T-helper 9 cell (primary cell): ENCODE results near the gene ABHD8.
"Not testable (repeated sequence)": the region's sequence is repeated elsewhere in the genome, so short reads cannot be mapped to it uniquely, and the experiment has no call there.

Source experiments
- DNase-seq: peaks from one replicate; pipeline ENCODE4 v3.0.0-alpha.2; 2020

Gene ABHD8

DNA sequence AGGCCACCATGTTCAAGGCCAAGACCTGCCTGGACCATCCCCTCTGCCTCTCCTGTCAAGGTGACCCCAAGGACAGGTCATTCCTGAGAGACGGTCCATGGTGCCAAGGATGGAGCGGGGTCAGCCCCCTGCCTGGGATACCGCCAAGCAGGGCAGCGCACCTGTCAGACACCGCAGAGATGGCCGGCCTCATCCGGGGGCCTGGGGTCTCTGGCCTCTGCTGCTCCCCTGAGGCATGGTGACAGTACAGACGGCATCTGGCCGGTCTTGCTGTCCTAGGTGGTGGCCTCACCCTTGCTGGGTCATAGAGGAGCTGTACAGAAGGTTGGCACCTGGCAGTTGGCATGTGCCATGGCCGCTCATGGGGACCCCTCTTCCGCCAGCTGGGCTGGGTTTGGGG, 17.2 kb upstream of the ABHD8 start:
- DNase-seq = no peak

DNA sequence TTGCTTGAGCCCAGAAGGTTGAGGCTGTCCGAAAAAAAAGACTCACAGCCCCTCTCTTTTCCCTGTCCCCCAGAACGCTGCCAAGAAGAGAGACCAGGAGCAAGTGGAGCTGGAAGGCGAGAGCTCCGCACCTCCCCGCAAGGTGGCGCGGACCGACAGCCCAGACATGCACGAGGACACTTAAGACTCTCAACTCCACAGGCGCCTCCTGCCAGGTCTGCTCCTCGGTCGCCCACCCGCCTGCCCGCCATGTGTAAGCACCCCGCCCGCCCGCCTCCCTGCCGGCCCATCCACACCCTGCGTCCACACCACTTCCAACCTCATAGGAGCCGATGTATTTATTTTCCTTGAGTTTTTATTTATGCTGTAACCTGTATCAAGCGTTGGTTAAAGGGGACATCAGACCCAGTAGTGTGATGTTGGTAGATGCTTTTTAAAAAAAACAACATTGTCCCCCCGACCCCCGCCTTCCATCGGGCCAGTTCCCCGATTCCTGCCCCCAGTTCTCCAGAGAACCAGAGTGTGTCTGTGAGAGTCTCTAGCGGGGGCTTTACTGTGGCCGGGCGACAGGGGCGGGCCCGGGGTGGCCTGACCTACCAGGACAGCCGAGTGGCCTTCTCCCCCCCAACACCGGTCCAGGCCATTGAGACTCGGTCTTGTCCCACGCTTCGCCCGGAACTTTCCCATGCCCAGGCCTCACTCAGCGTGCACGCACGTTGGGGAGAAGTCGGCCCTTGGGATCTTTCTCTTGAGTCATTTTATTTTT, 16.4 kb upstream of the ABHD8 start:
- DNase-seq = no peak

DNA sequence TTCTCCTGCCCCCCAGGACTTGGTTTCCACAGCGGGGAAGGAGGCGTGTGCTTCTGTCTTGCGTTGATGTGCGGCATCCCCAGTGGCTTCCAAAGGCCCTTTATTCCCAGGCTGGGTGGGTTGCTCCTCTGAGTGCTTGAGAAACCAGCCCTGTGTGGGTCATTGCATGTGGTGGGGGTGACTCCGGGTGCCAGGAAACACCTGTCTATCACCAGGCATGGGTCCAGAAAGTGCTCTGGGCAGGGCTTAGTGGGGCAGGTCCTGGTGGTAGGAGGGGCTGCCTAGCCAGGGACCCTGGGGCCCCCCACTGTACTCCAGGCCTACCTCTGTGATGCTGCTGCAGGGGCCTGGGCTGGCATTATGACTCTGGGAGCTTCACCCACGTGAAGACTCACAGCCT, 15.7 kb upstream of the ABHD8 start:
- DNase-seq = no peak

DNA sequence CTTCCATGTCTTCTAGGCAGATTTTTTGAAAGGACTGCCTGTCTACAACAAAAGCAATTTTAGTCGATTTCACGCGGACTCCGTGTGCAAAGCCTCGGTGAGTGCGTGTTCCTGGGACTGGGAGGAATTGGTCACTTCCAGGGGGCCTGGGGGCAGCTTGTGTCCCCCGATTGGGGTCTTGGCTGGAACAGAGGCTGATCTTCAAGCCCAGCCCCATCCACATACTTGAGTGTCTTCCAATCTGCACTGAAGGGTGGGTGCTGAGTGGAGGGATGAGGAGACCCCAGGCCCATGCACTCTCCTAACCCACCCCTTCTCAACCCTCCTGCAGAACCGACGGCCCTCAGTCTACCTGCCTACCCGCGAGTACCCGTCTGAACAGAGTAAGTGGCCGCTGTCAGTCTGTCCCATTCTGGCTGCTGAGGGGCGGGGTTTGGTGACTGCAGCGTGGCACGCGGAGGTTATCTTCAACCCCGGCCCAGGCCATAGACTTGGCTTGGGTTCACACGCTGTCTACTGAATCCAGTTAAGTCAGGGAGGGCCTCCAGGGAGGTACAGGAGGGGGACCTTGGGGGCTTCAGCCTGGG, 10.9 kb upstream of the ABHD8 start:
- no peak for DNase-seq

DNA sequence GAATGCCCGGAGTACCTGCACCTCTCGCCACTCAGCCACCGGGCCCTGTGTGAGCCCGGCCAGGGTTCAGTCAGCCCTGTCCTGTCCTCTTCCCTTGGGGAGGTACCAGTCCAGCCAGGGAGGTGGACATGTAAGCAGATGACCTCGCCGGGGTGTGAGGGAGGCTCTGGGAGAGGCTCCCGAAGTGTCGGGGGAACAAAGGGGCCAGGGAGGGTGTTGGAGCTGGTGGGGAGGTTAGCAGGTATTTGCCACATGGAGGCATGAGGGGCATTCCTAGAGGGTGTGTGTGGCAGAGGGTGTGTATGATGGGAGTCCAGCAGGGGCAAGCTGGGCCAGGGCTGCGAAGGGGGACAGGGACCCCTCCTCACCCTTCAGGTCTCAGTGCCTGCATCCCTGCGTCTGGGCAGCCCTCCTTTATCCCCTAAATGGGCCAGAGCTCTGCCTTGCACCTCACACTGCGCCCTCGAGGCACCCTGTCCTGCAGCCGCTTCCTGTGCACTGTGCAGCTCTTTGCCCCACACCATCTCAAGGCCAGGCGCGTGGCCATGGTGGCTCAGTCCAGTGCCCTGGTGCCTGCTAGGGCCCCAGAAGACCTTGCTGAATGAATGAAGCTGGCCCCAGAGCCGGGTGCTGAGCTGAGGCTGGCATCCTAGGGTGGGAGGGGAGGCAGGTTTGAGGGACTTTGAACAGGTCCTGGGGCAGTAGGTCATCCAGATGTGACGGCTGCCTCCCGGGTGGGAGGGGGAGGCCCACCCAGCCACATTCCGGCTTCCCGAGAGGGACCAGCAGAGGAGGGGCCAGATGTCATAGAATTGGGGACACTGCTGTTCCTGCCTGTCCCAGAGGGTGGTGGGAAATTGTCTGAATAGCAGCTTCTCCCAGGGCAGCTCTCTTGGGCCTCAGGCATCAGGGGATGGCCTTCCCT, 9.2 kb upstream of the ABHD8 start:
- no peak for DNase-seq

DNA sequence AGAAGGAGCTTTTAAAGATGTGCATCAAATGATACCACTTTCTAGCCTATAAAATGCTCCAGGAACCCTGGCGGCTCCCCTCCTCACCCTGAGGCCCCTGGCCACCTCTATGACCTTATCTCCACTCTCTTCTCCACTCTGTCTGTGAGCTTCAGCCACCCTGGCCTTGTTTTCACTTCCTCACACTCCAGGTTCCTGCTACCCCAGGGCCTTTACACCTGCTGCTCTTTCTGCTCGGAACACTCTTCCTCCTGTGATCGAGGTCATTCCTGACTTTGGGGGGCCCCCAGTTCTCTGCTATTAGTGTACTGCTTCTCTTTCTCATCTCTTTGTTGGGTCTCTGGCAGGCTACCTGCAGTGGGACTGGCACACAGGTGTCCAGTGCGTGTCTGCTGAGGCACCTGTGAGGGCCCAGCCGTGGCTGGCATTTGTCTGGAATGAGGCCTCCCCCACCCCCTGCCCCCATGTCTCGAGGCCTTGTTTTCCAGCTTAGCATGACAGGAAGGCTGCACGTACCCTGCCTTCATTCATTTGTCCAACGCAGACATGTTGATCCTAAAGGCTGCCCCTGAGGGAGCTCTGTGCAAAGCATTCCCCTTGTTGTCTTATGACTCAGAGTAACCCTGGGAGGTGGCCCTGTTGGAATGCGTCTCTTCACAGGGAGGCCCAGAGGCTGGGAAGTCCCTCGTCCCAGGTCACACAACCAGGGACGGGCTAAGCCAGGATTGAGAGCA, 8.4 kb upstream of the ABHD8 start:
- no peak for DNase-seq

DNA sequence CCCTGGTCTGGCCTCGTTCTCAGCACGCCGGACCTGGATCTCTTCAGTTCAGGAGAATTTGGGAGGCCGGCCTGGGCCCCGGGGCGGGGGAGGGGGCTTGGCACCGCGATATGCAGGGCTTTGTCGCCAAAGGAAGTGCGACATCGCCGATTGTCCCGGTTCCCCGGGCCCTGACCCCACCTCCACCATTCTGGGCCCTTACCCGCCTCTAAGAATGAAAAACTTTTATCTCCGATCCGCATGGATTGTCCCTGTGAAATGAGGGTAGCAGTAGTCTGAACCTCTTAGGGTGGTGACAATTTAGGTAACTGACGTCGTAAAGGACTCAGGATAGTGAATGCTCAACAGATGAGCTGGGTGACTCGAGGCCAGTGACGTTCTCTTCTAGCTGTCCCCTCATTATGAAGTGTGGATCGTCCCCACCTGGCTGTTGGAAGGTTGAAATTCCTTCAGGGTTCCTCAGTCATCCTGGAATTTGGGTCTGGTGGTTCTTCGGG, 6.8 kb upstream of the ABHD8 start:
- no peak for DNase-seq

DNA sequence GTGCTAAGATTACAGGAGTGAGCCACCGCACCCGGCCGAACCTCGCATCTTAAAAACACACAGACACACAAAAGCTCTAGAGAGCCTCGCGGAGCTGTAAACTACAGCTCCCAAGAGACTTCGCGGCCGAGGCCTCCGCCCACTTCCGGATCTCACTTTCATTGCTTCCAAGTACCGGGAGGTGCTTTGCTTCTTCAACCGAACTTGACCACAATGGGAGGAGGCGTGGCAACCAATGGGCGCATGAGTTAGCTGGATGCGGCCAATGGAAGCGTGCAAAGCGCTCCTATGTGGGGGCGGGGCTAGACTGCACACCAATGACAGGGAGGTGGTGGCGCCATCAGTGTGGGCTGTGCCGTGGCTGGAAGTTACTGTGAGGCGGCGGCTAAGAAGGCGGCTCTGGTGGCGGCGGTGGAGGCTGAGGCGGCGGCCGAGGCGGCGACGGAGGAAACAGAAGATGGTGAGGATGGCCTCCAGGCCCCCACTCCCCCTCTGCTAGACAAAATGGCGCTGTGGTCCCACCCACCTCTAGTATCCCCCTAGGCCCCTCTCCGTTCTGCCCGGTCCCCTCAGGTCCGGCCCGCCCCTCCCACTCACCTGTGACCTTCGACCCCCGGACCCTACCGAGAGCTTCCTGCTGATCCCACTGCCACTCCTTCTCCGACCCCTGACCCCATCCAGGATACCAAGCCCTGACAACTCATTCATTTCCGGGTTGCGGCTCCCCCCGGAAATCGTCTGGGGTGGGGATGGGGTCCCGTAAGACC, 6.2 kb upstream of the ABHD8 start, which contains the start of gene DDA1:
TSS of gene DDA1 (plus strand) at position 366 of the 767 bp plus-strand sequence. CDS start at position 458, 92 bp downstream.
- peak; percentile 97 for DNase-seq

DNA sequence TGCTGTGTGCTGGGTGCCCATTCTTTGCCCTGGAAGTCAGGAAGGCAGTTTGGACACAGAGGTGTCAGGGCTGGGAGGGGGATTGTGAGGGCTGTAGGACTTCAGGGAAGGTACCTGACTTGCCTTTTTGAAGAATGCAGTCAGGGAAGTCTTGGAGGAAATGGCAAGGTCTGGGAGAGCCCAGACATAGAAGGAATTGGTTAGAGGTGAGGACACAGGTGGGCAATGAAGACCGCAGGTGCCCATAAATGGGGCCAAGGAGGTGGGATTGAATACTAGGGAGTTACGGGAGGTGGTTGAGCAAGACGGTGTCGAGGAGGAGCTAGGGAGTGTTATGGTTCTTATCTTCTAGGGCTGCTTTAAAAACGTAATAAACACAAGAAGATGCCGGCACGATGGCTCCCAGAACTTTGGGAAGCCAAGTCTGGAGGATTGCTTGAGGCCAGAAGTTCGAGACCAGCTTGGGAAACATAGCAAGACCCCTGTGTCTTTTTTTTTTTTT, 4.7 kb upstream of the ABHD8 start:
- DNase-seq = no peak

DNA sequence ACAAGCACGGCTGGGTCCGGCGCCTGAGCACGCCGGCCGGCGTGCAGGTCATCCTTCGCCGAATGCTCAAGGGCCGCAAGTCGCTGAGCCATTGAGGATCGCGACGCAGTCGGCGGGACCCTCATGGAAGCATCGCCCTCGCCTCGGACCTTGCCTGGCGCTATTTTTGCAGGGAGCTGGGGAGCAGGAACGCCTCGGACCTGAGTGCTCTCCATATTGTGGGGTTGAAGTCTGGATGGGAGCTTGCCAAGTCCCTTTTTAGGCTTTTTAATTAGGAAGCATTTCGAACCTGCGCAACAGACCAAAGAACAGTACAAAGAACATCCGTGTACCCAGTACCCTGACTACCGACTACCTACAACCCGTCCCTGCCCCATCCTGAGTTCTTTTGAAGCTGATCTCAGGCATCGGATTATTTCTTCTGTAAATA, 3.1 kb upstream of the ABHD8 start:
- DNase-seq = no peak

DNA sequence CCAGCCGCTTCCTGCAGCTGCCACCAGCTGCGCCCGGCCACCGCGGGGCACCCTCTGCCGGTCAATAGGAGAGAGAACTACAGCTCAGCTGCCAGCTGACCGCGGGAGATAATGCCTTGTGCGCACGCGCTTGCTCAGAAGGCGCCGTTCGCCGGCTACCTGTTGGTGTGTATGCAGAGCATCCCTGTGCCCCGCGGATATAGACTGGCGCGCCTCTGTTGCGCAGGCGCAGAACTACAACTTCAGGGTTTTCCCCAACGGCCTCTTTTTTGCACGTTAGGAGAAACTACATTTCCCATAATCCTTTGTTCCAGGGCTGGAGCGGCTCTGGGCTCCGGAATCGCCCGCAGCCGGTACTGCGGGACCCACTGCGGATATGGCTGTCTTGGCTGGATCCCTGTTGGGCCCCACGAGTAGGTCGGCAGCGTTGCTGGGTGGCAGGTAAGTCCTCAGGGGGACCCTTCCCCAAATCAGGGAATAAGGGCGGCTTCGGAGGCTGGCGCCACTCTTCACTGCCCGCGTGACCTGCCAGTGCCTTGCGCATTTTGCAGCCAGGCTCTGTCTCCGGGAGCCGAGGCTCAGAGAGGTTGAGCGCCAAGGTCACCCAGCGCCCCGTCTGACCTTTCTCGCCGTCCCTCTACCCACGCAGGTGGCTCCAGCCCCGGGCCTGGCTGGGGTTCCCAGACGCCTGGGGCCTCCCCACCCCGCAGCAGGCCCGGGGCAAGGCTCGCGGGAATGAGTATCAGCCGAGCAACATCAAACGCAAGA, 2.5 kb upstream of the ABHD8 start, which contains the start of gene MRPL34:
TSS of gene MRPL34 (plus strand) at position 356 of the 768 bp plus-strand sequence. CDS start at position 377, 21 bp downstream.
- DNase-seq = peak; percentile 85

DNA sequence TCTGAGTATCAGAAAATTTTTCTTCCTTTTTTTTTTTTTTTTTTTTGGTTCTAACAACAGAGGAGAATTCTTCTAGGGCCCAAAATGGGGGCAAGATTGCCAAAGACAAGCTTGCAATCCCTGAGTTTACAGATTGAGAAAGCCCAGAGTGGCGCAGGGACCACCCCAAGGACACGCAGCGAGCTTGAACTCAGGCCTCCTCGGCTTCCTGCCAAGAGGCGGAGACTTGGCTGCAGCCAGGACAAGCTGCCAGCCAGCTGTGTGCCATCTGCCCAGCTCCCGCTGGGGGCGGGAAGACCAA, 1.9 kb upstream of the ABHD8 start:
- no peak for DNase-seq

DNA sequence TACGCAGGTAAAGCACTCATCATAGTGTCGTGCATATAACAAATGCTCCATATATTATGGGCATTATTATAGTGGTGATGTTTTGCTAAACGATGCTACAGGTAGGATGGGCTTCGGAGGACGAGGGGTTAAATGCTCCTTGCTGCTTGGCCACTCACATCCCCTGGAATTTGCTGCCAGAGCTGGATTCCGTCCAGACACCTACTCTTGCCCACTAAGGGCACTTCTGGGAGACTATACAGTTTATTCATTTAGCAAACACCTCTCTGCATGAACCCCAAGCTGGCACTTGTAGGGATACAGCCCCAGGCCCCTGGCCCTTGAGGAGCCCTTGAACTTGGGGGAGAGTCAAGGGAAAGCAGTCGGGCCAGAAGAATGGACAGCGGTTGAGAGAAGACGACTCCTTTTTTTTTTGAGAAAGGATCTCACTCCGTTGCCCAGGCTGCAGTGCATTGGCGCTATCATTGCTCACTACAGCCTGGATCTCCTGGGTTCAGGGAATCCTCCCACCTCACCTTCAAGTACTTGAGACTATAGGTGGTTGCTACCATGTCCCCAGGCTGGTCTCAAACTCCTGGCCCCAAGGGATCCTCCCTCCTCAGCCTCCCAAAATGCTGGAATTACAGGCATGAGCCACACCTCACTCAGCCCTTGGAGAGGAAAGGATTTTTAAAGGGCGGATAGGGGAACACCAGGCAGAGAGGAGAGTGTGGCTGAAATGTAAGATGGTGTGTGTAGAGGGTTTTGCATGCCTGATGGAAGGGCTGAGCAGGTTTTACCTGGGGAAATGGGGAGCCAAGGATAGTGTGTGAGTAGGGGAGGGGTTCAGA, 1.4 kb upstream of the ABHD8 start:
- no peak for DNase-seq

DNA sequence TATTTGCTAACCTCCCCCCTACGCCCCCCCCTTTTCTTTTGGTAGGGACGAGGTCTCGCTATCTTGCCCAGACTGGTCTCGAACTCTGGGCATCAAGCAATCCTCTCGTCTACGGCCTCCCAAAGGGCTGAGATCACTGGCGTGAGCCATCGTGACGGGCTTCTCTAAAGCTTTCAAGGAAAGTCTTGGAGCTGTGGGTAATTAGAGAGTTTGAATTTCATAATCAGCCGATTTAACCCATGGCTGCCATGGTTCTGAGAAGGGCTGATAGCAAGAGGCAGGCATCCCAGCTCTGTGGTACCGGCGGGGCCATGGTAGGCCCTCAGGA, 679 bp upstream of the ABHD8 start:
- no peak for DNase-seq

DNA sequence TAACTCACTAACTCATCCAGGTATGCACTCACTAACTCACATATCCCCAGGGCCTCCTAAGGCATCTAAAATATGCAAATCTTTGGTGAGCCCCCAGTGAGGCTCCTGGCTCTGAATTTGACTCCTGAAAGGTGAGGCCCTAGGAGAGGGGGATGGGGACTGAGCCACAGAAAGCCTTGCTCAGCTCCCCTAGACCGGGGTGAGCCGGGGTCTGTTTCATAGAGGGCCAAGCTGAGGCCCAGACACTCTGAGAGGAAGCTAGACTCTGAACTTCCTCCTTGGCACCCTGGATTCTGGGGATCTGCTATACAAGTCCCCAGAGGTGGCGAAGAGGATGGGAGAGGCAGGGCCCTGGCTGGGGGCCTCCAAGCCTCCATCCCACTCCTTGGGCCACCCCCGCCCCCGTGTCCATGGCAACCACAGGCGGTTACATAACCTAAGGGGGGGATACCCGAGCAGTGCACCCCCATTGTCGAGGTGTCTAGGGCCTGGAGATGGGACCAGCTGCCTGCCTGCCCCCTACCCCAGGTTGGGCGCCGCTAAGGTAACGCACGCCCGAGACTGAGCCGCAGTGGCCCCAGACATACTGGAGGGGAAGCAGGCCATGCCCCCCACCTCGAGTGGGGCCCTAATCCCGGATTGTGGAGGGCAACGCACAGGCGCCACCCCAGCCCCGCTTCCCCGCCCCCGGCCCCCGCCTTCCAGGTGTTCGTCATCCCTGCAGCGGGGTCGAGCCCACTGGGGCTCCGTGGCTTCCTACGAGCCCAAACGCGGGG, 646 bp downstream of the ABHD8 start:
- DNase-seq = no peak

DNA sequence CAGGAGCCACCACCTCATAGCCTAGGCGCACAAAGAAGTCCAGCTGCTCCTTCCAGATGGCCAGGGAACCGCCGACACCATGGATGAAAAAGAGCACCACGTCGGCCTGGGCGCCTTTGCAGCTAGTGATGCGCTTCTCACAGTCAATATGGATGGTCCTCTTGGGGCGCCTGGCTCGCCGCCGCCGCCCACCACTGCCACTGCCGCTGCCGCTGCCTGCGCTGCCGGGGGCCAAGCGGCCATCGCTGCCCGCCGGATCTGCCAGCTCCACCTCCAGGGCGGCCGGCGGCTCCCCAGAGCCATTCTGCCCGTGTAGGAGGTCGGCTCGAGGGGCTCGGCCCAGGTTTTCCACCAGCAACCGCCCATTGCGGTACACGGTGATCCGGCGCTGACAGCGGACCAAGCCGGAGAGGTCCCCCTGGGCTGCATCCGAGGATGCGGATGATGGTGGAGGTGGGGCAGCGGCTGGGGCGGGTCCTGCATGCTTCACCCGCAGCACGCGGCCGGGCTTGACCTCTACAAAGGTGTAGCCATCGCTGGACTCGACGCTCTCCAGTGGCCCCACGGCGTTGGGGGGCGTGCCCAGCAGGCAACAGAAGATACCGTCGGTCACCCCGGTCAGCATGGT, 2.1 kb downstream of the ABHD8 start:
- no peak for DNase-seq

DNA sequence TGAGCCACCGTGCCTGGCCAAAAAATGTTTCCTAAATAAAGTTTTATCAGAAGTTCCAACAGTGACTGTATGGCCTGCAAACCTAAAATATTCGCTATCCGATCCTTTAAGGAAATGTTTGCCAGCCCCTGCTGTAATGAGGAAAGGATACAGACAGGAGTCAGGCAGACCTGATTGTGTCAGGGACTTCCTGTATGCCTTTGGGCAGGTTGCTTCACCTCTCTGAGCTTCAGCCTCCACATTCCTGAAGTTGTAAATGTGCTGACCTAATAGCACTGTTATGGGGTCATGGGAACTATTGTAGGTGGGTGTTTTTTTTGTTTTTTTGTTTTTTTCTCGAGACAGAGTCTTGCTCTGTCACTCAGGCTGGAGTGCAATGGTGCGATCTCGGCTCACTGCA, 6.2 kb downstream of the ABHD8 start:
- no peak for DNase-seq

DNA sequence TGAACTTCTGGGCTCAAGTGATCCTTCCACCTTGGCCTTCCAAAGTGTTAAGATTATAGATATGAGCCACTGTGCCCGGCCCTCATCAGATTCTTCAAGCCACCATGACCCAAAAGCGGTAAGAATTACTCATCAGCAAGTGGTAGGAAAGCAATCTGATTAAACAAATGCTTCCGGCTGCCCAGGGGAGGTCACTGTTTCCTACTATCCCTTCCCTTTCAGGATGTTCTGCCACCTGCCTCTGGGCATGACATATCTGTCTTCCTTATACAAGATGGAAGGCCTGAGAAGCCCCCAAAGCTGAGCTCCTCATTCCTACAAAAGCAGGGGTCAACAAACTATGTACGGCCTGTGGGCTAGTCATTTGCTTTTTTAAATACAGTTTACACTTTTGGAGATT, 7.0 kb downstream of the ABHD8 start:
- DNase-seq = no peak

DNA sequence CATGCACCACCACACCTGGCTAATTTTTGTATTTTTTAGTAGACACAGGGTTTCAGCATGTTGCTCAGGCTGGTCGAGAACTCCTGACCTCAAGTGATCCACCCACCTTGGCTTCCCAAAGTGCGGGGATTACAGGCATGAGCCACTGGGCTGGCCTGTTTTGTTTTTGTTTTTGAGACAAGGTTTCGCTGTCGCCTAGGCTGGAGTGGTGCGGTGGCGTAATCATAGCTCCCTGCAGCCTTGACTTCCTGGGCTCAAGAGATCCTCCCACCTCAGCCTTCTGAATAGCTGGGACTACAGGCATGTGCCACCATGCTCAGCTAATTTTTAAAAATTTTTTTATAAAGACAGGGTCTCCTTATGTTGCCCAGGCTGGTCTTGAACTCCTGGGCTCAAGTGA, 7.7 kb downstream of the ABHD8 start:
- DNase-seq = not testable (repeated sequence)
